PC-3 (cell line): ENCODE results near the gene PORCN.

Experiments
- EZH2 ChIP-seq: fragments of 300-600 bp; sonication (generic); IDR thresholded peaks from one replicate; pipeline ENCODE4 v1.6.1; 2017; ENCODE audit warnings: antibody characterized with exemption, mild to moderate bottlenecking, low read length; ENCODE audit not compliant: unreplicated experiment
- EZH2phosphoT487 ChIP-seq: fragments of 300-600 bp; sonication (generic); IDR thresholded peaks from 2 replicates; pipeline ENCODE4 v1.6.1; 2018; ENCODE audit warnings: mild to moderate bottlenecking, antibody characterized with exemption, low read length, borderline replicate concordance
- TF ChIP-seq, protein P1 (sequence below): fragments of 300-600 bp; sonication (generic); conservative IDR thresholded peaks from 2 replicates; pipeline ENCODE4 v1.5.1; 2017; ENCODE audit warnings: antibody characterized with exemption, low read depth, mild to moderate bottlenecking, low read length

DNA sequence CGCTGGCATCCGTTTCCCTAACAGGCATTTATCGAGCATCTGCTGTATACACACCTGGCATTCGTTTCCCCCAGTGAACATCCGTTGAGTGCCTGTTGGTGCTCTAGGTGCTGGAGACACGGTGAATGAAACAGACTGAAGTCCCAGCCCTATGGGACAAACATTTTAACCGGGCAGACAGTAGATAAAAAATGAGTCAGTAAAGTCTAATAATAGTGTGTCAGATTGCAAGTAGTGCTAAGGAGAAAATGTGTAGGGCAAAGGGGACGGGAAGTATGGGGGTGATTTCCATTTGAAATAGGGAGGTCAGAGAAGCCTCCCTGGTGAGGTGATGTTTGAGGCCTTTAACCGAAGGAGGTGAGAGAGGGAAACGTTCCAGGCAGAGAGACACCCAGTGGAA is 7.5 kb downstream of the PORCN start:
- TF ChIP-seq EZH2 (no peak), EZH2phosphoT487 (no peak)
- TF ChIP-seq, protein P1, sequence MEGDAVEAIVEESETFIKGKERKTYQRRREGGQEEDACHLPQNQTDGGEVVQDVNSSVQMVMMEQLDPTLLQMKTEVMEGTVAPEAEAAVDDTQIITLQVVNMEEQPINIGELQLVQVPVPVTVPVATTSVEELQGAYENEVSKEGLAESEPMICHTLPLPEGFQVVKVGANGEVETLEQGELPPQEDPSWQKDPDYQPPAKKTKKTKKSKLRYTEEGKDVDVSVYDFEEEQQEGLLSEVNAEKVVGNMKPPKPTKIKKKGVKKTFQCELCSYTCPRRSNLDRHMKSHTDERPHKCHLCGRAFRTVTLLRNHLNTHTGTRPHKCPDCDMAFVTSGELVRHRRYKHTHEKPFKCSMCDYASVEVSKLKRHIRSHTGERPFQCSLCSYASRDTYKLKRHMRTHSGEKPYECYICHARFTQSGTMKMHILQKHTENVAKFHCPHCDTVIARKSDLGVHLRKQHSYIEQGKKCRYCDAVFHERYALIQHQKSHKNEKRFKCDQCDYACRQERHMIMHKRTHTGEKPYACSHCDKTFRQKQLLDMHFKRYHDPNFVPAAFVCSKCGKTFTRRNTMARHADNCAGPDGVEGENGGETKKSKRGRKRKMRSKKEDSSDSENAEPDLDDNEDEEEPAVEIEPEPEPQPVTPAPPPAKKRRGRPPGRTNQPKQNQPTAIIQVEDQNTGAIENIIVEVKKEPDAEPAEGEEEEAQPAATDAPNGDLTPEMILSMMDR, result no peak
